Measurements from ENCODE around the gene SEC14L1. TPM values are rescaled to one million over a fixed set of nuclear protein-coding genes. Genes with fewer than 3 reads are reported as not detected.

Gene SEC14L1
- polyA plus RNA-seq, 1 donor = 28.7 TPM

- no CpG with 5 or more reads among the region's 27 CpGs for WGBS (ENCODE audit: insufficient coverage, low lambda C conversion rate)
- no peaks in the 10 kb centered on the region for H3K36me3 ChIP-seq (ENCODE audit: control insufficient read depth, insufficient read depth, low read length)
- H3K4me1 ChIP-seq (ENCODE audit: control insufficient read depth, insufficient read depth, low read length) = peaks cover 18% of the 10 kb centered on the region
- H3K9me3 ChIP-seq (ENCODE audit: control insufficient read depth, low read depth, low read length) = no peaks in the 10 kb centered on the region
- H3K27ac ChIP-seq (ENCODE audit: low read length) = no peak overlapping the region
- no peak overlapping the region for H3K4me3 ChIP-seq (ENCODE audit: low read length)
- H3K27me3 ChIP-seq (ENCODE audit: control insufficient read depth, insufficient read depth, low read length) = no peaks in the 10 kb centered on the region
- no peak for DNase-seq
These were observed 117.1 kb downstream of the SEC14L1 start for GRCh38 chr17:77257596-77258458.

GRCh38 chr17:77258638-77259037 is 117.9 kb downstream of the SEC14L1 start:
- Histone ChIP-seq H3K27ac (ENCODE audit: low read length) (no peak overlapping the region), H3K36me3 (ENCODE audit: control insufficient read depth, insufficient read depth, low read length) (no peaks in the 10 kb centered on the region), H3K4me1 (ENCODE audit: control insufficient read depth, insufficient read depth, low read length) (peaks cover 18% of the 10 kb centered on the region), H3K4me3 (ENCODE audit: low read length) (no peak overlapping the region), H3K27me3 (ENCODE audit: control insufficient read depth, insufficient read depth, low read length) (no peaks in the 10 kb centered on the region), H3K9me3 (ENCODE audit: control insufficient read depth, low read depth, low read length) (no peaks in the 10 kb centered on the region)
- DNase-seq = no peak
- no CpG with 5 or more reads among the region's 12 CpGs for WGBS (ENCODE audit: insufficient coverage, low lambda C conversion rate)

- no peak for DNase-seq
- Histone ChIP-seq H3K27me3 (ENCODE audit: control insufficient read depth, insufficient read depth, low read length) (no peaks in the 10 kb centered on the region), H3K4me3 (ENCODE audit: low read length) (no peak overlapping the region), H3K9me3 (ENCODE audit: control insufficient read depth, low read depth, low read length) (no peaks in the 10 kb centered on the region), H3K27ac (ENCODE audit: low read length) (no peak overlapping the region), H3K36me3 (ENCODE audit: control insufficient read depth, insufficient read depth, low read length) (no peaks in the 10 kb centered on the region), H3K4me1 (ENCODE audit: control insufficient read depth, insufficient read depth, low read length) (no peaks in the 10 kb centered on the region)
- WGBS (ENCODE audit: insufficient coverage, low lambda C conversion rate) = no CpG with 5 or more reads among the region's 22 CpGs
These were observed 124.0 kb downstream of the SEC14L1 start for GRCh38 chr17:77264617-77265230.

GRCh38 chr17:77266213-77266612 is 125.4 kb downstream of the SEC14L1 start:
- no peaks in the 10 kb centered on the region for H3K36me3 ChIP-seq (ENCODE audit: control insufficient read depth, insufficient read depth, low read length)
- H3K27me3 ChIP-seq (ENCODE audit: control insufficient read depth, insufficient read depth, low read length) = no peaks in the 10 kb centered on the region
- DNase-seq = no peak
- no peaks in the 10 kb centered on the region for H3K9me3 ChIP-seq (ENCODE audit: control insufficient read depth, low read depth, low read length)
- H3K4me3 ChIP-seq (ENCODE audit: low read length) = no peak overlapping the region
- no CpG with 5 or more reads among the region's 4 CpGs for WGBS (ENCODE audit: insufficient coverage, low lambda C conversion rate)
- no peak overlapping the region for H3K27ac ChIP-seq (ENCODE audit: low read length)
- no peaks in the 10 kb centered on the region for H3K4me1 ChIP-seq (ENCODE audit: control insufficient read depth, insufficient read depth, low read length)
